ENCODE measurements around the gene TBC1D3B.

- TF ChIP-seq CTCF (IDR thresholded peaks at IDR 0.05), result no peak
- no peak for TF ChIP-seq POLR2A (IDR thresholded peaks at IDR 0.05)
- TF ChIP-seq EP300 (IDR thresholded peaks at IDR 0.05), result no peak
- TF ChIP-seq POLR2AphosphoS5 (IDR thresholded peaks at IDR 0.05), result no peak
These were observed 36.5 kb upstream of the TBC1D3B start for GRCh38 chr17:36212966-36213365.
